Measurements from ENCODE around the gene IFT122. TPM values are rescaled to one million over a fixed set of nuclear protein-coding genes. Genes with fewer than 3 reads are reported as not detected.

IFT122 gene
- total and polyA plus RNA-seq, 2 donors (not counting 3 experiments of a cell fraction or from before 2014, with no cell fraction given) = 38.4 to 41.7 TPM

- Histone ChIP-seq H2AFZ (ENCODE audit: low read depth, low read length) (no peak overlapping the region), H3K79me2 (ENCODE audit: control insufficient read depth, insufficient read depth, low read length) (no peaks in the 10 kb centered on the region), H3K27me3 (ENCODE audit: control insufficient read depth in 2 of 2, insufficient read depth in 2 of 2, low read length in 2 of 2) (no peaks in the 10 kb centered on the region), H3K4me2 (ENCODE audit: insufficient read depth, low read length) (no peak overlapping the region), H4K20me1 (replicated peaks; ENCODE audit: control insufficient read depth, extremely low read depth, insufficient read depth, low read length) (no peaks in the 10 kb centered on the region), H3K36me3 (ENCODE audit: control insufficient read depth in 2 of 2, extremely low read depth in 1 of 2, insufficient read depth in 2 of 2, low read length in 2 of 2) (peaks cover 14 to 45% of the 10 kb centered on the region in 2 experiments), H3K9ac (replicated peaks; ENCODE audit: extremely low read depth, insufficient read depth, low read length) (no peak overlapping the region), H3K9me3 (replicated peaks; ENCODE audit: control insufficient read depth, insufficient read depth, low read length) (no peaks in the 10 kb centered on the region), H3K27ac (ENCODE audit: insufficient read depth, low read depth, low read length) (no peak overlapping the region), H3K4me1 (ENCODE audit: control insufficient read depth, extremely low read depth, insufficient read depth, low read length) (peaks cover 40% of the 10 kb centered on the region), H3K4me3 (replicated peaks in 1 of 3; ENCODE audit: insufficient read depth in 1 of 3, low read depth in 1 of 3, low read length in 3 of 3) (no peak overlapping the region), H3K9me1 (replicated peaks; ENCODE audit: control insufficient read depth, extremely low read depth, insufficient read depth, low read length) (no peaks in the 10 kb centered on the region)
- CTCF ChIA-PET = interaction anchor here (1.2 to 6.4 kb wide), 2 partner anchors 10 to 66 kb away, joined by 3 to 80 read pairs; no protein-coding TSS in a partner anchor
- FAIRE-seq = no peak
- TF ChIP-seq MYC (IDR thresholded peaks at IDR 0.05; ENCODE audit: low read depth, low read length) (no peak), MAX (IDR thresholded peaks at IDR 0.05; ENCODE audit: insufficient read depth, insufficient read length) (no peak), POLR2AphosphoS5 (IDR thresholded peaks at IDR 0.05; ENCODE audit: insufficient read depth, low read depth, low read length) (no peak), FOS (IDR thresholded peaks at IDR 0.05; ENCODE audit: borderline replicate concordance, insufficient read depth, low read length) (no peak), GATA2 (IDR thresholded peaks at IDR 0.05; ENCODE audit: insufficient read depth, insufficient read length, low read depth, low read length) (no peak), EZH2 (IDR thresholded peaks at IDR 0.05; ENCODE audit: borderline replicate concordance, low read depth, low read length, severe bottlenecking) (no peak), JUN (IDR thresholded peaks at IDR 0.05; ENCODE audit: borderline replicate concordance, insufficient read depth, insufficient read length, low read depth) (no peak)
- no peak for DNase-seq (ENCODE audit: low read depth, low spot score)
- POLR2A ChIA-PET = no interaction called here
- intact Hi-C loops (cut with micrococcal nuclease) (no loop called here), dilution Hi-C loops (cut with MboI; ENCODE audit: extremely low pct_ligation_motif_present, low sequenced_read_pairs) (no loop called here)
- BruUV-seq (replicated peaks) = no TSS peak
Measured at GRCh38 chr3:129557548-129557894, 117.5 kb downstream of the IFT122 start.

Data from endothelial cell of umbilical vein (primary cell).